Mesenchymal stem cell (in vitro differentiated cells and primary cell): Measurements from ENCODE around the gene SLC16A7.

Experiments
- DNase-seq: peaks from one replicate; pipeline ENCODE4 v3.0.0-alpha.2; 2013
- H2AFZ ChIP-seq: one replicate; pipeline ENCODE4 v1.6.1; 2013; ENCODE audit warnings: low read depth, mild to moderate bottlenecking, control low read depth, inconsistent platforms, low read length, moderate library complexity
- H2AK5ac ChIP-seq: 2 replicates; pipeline ENCODE4 v1.6.1; 2013; ENCODE audit warnings: low read length, moderate library complexity, mild to moderate bottlenecking, inconsistent platforms; ENCODE audit not compliant: severe bottlenecking
- H2BK120ac ChIP-seq: one replicate; pipeline ENCODE4 v1.6.1; 2013; ENCODE audit warnings: low read depth, mild to moderate bottlenecking, inconsistent platforms, low read length, moderate library complexity
- H2BK12ac ChIP-seq, 2 experiments: one replicate each; pipeline ENCODE4 v1.6.1; 2013; ENCODE audit warnings: inconsistent platforms in 2 of 2, low read length in 2 of 2, mild to moderate bottlenecking in 2 of 2, moderate library complexity in 2 of 2, control low read depth in 1 of 2
- H2BK15ac ChIP-seq: one replicate; pipeline ENCODE4 v1.6.1; 2013; ENCODE audit warnings: mild to moderate bottlenecking, low read depth, inconsistent platforms; ENCODE audit not compliant: poor library complexity, severe bottlenecking
- H2BK5ac ChIP-seq: 2 replicates; pipeline ENCODE4 v1.6.1; 2013; ENCODE audit warnings: low read depth, mild to moderate bottlenecking, low read length, control low read depth, inconsistent platforms; ENCODE audit not compliant: poor library complexity, severe bottlenecking
- H3K14ac ChIP-seq, 2 experiments: one replicate each; pipeline ENCODE4 v1.6.1; 2013; ENCODE audit warnings: inconsistent platforms in 2 of 2, low read length in 2 of 2, control low read depth in 1 of 2, mild to moderate bottlenecking in 1 of 2, moderate library complexity in 1 of 2
- H3K18ac ChIP-seq, 2 experiments: one replicate each; pipeline ENCODE4 v1.6.1; 2013; ENCODE audit warnings: inconsistent platforms in 2 of 2, low read length in 2 of 2, control low read depth in 1 of 2, low read depth in 1 of 2, mild to moderate bottlenecking in 1 of 2
- H3K23ac ChIP-seq, 2 experiments: one replicate each; pipeline ENCODE4 v1.6.1; 2013; ENCODE audit warnings: inconsistent platforms in 2 of 2, low read length in 2 of 2, mild to moderate bottlenecking in 2 of 2, moderate library complexity in 2 of 2, control low read depth in 1 of 2
- H3K27ac ChIP-seq: 2 replicates; pipeline ENCODE4 v1.5.1; 2013; ENCODE audit warnings: mild to moderate bottlenecking, moderate library complexity, low read length, control low read depth, inconsistent platforms; ENCODE audit not compliant: poor library complexity, severe bottlenecking
- H3K27me3 ChIP-seq, 2 experiments: 2 replicates each; pipeline versions ENCODE4 v1.6.1 to v1.7.0; 2013; ENCODE audit warnings: low read length in 2 of 2, mild to moderate bottlenecking in 2 of 2, moderate library complexity in 2 of 2, control low read depth in 1 of 2, inconsistent platforms in 1 of 2; ENCODE audit not compliant: control insufficient read depth in 1 of 2, insufficient read depth in 1 of 2
- H3K36me3 ChIP-seq, 2 experiments: 2 replicates each; pipeline versions ENCODE4 v1.6.1 to v1.7.0; 2013; ENCODE audit warnings: low read length in 2 of 2, control low read depth in 1 of 2, inconsistent platforms in 1 of 2, low read depth in 1 of 2, mild to moderate bottlenecking in 1 of 2; ENCODE audit not compliant: insufficient read depth in 2 of 2, control insufficient read depth in 1 of 2
- H3K4ac ChIP-seq, 2 experiments: one replicate each; pipeline ENCODE4 v1.6.1; 2013; ENCODE audit warnings: inconsistent platforms in 2 of 2, low read length in 2 of 2, mild to moderate bottlenecking in 2 of 2, moderate library complexity in 2 of 2, control low read depth in 1 of 2, low read depth in 1 of 2
- H3K4me1 ChIP-seq: 2 replicates; pipeline ENCODE4 v1.6.1; 2013; ENCODE audit warnings: low read depth, low read length, control low read depth; ENCODE audit not compliant: control insufficient read depth, insufficient read depth
- H3K4me2 ChIP-seq: 2 replicates; pipeline ENCODE4 v1.6.1; 2013; ENCODE audit warnings: low read length, mild to moderate bottlenecking, inconsistent platforms; ENCODE audit not compliant: poor library complexity, severe bottlenecking
- H3K4me3 ChIP-seq, 2 experiments: 2 replicates each; pipeline versions ENCODE4 v1.5.1 to v1.7.0; 2013; ENCODE audit warnings: low read length in 2 of 2, mild to moderate bottlenecking in 2 of 2, control low read depth in 1 of 2, low read depth in 1 of 2; ENCODE audit not compliant: insufficient read depth in 1 of 2
- H3K79me1 ChIP-seq: replicated peaks from 2 replicates; pipeline ENCODE4 v1.6.1; 2013; ENCODE audit warnings: mild to moderate bottlenecking, control low read depth, low read length, inconsistent platforms; ENCODE audit not compliant: poor library complexity, severe bottlenecking
- H3K9ac ChIP-seq: 2 replicates; pipeline ENCODE4 v1.7.0; 2013; ENCODE audit warnings: mild to moderate bottlenecking, low read length, moderate library complexity
- H3K9me3 ChIP-seq: 2 replicates; pipeline ENCODE4 v1.7.0; 2013; ENCODE audit warnings: mild to moderate bottlenecking, low read length; ENCODE audit not compliant: control insufficient read depth
- H4K8ac ChIP-seq: one replicate; pipeline ENCODE4 v1.6.1; 2013; ENCODE audit warnings: inconsistent platforms, mild to moderate bottlenecking, low read length, moderate library complexity
- H4K91ac ChIP-seq: one replicate; pipeline ENCODE4 v1.6.1; 2013; ENCODE audit warnings: mild to moderate bottlenecking, low read length, inconsistent platforms
- WGBS: methylation state at CpG from one replicate; pipeline ENCODE4 v1.1.7; 2013; ENCODE audit warnings: mixed read lengths; 5-methylcytosine and 5-hydroxymethylcytosine counted together

SLC16A7 gene

GRCh38 chr12:59761542-59761941, 165.7 kb downstream of the SLC16A7 start:
- no peak overlapping the region for H2AK5ac ChIP-seq
- no peak overlapping the region for H2BK5ac ChIP-seq
- H3K4me1 ChIP-seq: no peaks in the 10 kb centered on the region
- H3K4ac ChIP-seq: no peak overlapping the region
- H4K91ac ChIP-seq: no peak overlapping the region
- H3K9me3 ChIP-seq: no peaks in the 10 kb centered on the region
- no peak overlapping the region for H3K9ac ChIP-seq
- H2BK12ac ChIP-seq: no peak overlapping the region
- no peaks in the 10 kb centered on the region for H3K27me3 ChIP-seq
- H2AFZ ChIP-seq: no peak overlapping the region
- no peak overlapping the region for H3K4me3 ChIP-seq
- H4K8ac ChIP-seq: no peak overlapping the region
- H2BK120ac ChIP-seq: no peak overlapping the region
- no peak overlapping the region for H3K14ac ChIP-seq
- no peak overlapping the region for H2BK15ac ChIP-seq
- H3K18ac ChIP-seq: no peak overlapping the region
- H3K79me1 ChIP-seq: no peaks in the 10 kb centered on the region
- no peak overlapping the region for H3K4me2 ChIP-seq
- no peak overlapping the region for H3K27ac ChIP-seq
- H3K23ac ChIP-seq: no peak overlapping the region
- H3K36me3 ChIP-seq: no peaks in the 10 kb centered on the region
- DNase-seq: no peak

- no peak overlapping the region for H3K27ac ChIP-seq
- no peak overlapping the region for H2AFZ ChIP-seq
- DNase-seq: no peak
- H3K4me3 ChIP-seq: no peak overlapping the region
- no peak overlapping the region for H3K23ac ChIP-seq
- no peak overlapping the region for H2AK5ac ChIP-seq
- no peaks in the 10 kb centered on the region for H3K36me3 ChIP-seq
- no peak overlapping the region for H2BK15ac ChIP-seq
- H3K14ac ChIP-seq: no peak overlapping the region
- no peak overlapping the region for H3K4ac ChIP-seq
- H2BK120ac ChIP-seq: no peak overlapping the region
- H3K79me1 ChIP-seq: no peaks in the 10 kb centered on the region
- no peaks in the 10 kb centered on the region for H3K27me3 ChIP-seq
- no peak overlapping the region for H4K91ac ChIP-seq
- no peak overlapping the region for H3K18ac ChIP-seq
- no peak overlapping the region for H2BK5ac ChIP-seq
- H3K9me3 ChIP-seq: peaks cover 5% of the 10 kb centered on the region
- H3K4me1 ChIP-seq: no peaks in the 10 kb centered on the region
- no peak overlapping the region for H4K8ac ChIP-seq
- H3K9ac ChIP-seq: no peak overlapping the region
- H3K4me2 ChIP-seq: no peak overlapping the region
- H2BK12ac ChIP-seq: no peak overlapping the region
Observed at GRCh38 chr12:59763835-59764234, 168.0 kb downstream of the SLC16A7 start.

- Histone ChIP-seq H3K9ac (no peak overlapping the region), H3K14ac (no peak overlapping the region), H2AFZ (no peak overlapping the region), H3K79me1 (no peaks in the 10 kb centered on the region), H3K27ac (no peak overlapping the region), H3K36me3 (peaks cover 0 to 9% of the 10 kb centered on the region in 2 experiments), H2AK5ac (no peak overlapping the region), H3K9me3 (peaks cover 5% of the 10 kb centered on the region), H4K8ac (no peak overlapping the region), H2BK12ac (no peak overlapping the region), H2BK5ac (no peak overlapping the region), H3K23ac (no peak overlapping the region), H4K91ac (no peak overlapping the region), H3K4me2 (no peak overlapping the region), H3K4ac (no peak overlapping the region), H3K18ac (no peak overlapping the region), H3K27me3 (no peaks in the 10 kb centered on the region), H2BK120ac (no peak overlapping the region), H2BK15ac (no peak overlapping the region), H3K4me1 (no peaks in the 10 kb centered on the region), H3K4me3 (no peak overlapping the region)
- WGBS: 100% methylated on average over 2 of the region's 3 CpGs
- DNase-seq: no peak
Observed at GRCh38 chr12:59768031-59768430, 172.2 kb downstream of the SLC16A7 start.

- H4K91ac ChIP-seq: no peak overlapping the region
- no peak overlapping the region for H2AK5ac ChIP-seq
- no peak overlapping the region for H2BK15ac ChIP-seq
- peak; percentile 36 for DNase-seq
- no peak overlapping the region for H2BK12ac ChIP-seq
- no peak overlapping the region for H3K27ac ChIP-seq
- H2BK120ac ChIP-seq: no peak overlapping the region
- H4K8ac ChIP-seq: no peak overlapping the region
- no peak overlapping the region for H3K23ac ChIP-seq
- peak overlapping the region; percentile 24 for H3K9ac ChIP-seq
- no CpG with 5 or more reads among the region's 3 CpGs for WGBS
- H3K79me1 ChIP-seq: no peaks in the 10 kb centered on the region
- H3K4ac ChIP-seq: no peak overlapping the region
- peaks cover 0 to 27% of the 10 kb centered on the region in 2 experiments for H3K36me3 ChIP-seq
- no peak overlapping the region for H3K4me2 ChIP-seq
- no peak overlapping the region for H3K14ac ChIP-seq
- no peaks in the 10 kb centered on the region for H3K9me3 ChIP-seq
- no peak overlapping the region for H2BK5ac ChIP-seq
- H3K18ac ChIP-seq: no peak overlapping the region
- H3K4me1 ChIP-seq: no peaks in the 10 kb centered on the region
- H2AFZ ChIP-seq: no peak overlapping the region
- no peak overlapping the region for H3K4me3 ChIP-seq
- no peaks in the 10 kb centered on the region for H3K27me3 ChIP-seq
Observed at GRCh38 chr12:59780605-59781135, 184.8 kb downstream of the SLC16A7 start.
